C4-2B (cell line): ENCODE results near the gene MEGF8.
"Not testable (repeated sequence)": the region's sequence is repeated elsewhere in the genome, so short reads cannot be mapped to it uniquely, and the experiment has no call there.

ENCODE experiments used
- H3K27ac ChIP-seq: fragments of 450-650 bp; 2 replicates; pipeline ENCODE4 v1.5.1; 2017
- ZFX ChIP-seq: fragments of 450-650 bp; IDR thresholded peaks from 2 replicates; pipeline ENCODE4 v1.6.1; 2017
- TF ChIP-seq, protein P1 (sequence below): fragments of 450-650 bp; conservative IDR thresholded peaks from 2 replicates; pipeline ENCODE4 v1.5.1; 2017; ENCODE audit warnings: mild to moderate bottlenecking

The MEGF8 gene

DNA sequence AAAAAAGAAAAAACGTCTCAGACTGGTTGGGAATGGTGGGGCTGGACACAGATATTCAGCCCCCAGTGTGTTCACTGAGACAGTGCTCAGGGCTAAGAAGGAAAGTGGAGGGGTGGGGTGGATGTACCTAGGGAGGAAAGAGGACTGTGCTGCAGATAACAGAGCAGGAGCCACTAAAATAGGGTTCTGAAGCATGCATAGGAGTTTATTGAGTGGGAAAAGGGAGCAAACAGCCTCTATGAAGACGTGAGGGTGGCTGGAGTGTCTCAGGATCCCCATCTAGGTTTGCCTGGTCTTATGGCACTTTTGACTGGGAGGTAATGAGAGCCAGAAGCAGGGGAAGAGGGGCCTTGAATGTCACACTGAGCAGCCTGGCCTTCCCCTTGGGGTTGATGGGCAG lies 3.4 kb downstream of the MEGF8 start:
- TF ChIP-seq, protein P1, sequence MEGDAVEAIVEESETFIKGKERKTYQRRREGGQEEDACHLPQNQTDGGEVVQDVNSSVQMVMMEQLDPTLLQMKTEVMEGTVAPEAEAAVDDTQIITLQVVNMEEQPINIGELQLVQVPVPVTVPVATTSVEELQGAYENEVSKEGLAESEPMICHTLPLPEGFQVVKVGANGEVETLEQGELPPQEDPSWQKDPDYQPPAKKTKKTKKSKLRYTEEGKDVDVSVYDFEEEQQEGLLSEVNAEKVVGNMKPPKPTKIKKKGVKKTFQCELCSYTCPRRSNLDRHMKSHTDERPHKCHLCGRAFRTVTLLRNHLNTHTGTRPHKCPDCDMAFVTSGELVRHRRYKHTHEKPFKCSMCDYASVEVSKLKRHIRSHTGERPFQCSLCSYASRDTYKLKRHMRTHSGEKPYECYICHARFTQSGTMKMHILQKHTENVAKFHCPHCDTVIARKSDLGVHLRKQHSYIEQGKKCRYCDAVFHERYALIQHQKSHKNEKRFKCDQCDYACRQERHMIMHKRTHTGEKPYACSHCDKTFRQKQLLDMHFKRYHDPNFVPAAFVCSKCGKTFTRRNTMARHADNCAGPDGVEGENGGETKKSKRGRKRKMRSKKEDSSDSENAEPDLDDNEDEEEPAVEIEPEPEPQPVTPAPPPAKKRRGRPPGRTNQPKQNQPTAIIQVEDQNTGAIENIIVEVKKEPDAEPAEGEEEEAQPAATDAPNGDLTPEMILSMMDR, result no peak
- TF ChIP-seq ZFX, result no peak
- H3K27ac ChIP-seq, result no peak overlapping the region

DNA sequence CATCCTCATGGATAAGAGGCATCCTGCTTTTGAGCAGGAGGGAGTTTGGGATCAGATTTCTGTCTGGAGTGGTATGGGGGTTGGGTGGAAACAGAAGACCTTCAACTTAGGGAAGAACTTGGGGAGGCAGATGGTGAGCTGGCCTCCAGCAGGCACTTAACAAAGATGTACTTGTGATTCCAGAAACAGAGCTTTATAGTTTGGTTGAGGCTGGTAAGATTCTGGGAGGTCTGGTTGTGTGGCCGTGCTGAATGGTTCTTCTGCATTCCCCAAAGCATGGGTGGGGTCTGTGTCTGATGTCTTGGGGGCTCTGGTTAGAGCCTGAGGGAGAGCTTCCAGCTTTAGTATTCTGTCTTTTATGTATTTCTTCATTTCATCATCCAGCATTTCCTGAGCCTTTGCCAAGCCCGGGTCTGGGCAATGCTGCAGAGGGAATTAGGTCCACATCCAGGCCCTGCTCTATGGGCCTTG lies 4.8 kb downstream of the MEGF8 start:
- TF ChIP-seq, protein P1, result no peak
- TF ChIP-seq ZFX, result no peak

DNA sequence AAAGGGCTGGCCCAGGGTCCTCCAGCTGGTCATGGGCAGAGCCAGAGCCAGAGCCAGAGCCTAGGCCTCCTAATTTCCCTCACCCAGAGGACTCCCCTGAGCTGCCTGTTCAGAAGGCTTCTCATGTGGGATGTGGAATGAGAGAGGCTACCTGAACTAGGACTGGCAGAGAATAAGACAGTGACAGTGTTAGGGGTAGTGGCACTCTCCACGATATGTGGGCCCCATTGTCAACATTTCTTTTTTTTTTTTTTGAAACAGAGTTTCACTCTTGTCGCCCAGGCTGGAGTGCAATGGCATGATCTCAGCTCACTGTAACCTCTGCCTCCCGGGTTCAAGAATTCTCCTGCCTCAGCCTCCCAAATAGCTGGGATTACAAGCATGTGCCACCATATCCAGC lies 5.9 kb downstream of the MEGF8 start:
- H3K27ac ChIP-seq, result not testable (repeated sequence)

More for the DNA sequence above, 4.8 kb downstream of the MEGF8 start:
- H3K27ac ChIP-seq, result no peak overlapping the region

DNA sequence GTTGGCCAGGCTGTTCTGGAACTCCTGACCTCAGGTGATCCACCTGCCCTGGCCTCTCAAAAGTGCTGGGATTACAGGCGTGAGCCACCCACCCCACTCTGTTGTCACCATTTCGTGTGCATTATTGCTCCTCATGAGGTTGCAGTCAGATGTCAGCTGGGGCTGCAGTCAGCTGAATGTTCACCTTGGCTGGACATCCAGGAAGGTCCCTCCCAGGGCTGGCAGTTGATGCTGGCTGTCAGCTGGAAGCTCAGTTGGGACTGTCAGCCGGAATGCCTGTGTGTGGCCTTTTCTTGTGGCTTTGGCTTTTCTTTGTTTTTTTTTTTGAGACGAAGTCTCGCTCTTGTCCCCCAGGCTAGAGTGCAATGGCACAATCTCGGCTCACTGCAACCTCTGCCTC lies 6.6 kb downstream of the MEGF8 start:
- TF ChIP-seq, protein P1, result no peak
- no peak for TF ChIP-seq ZFX
- no peak overlapping the region for H3K27ac ChIP-seq

DNA sequence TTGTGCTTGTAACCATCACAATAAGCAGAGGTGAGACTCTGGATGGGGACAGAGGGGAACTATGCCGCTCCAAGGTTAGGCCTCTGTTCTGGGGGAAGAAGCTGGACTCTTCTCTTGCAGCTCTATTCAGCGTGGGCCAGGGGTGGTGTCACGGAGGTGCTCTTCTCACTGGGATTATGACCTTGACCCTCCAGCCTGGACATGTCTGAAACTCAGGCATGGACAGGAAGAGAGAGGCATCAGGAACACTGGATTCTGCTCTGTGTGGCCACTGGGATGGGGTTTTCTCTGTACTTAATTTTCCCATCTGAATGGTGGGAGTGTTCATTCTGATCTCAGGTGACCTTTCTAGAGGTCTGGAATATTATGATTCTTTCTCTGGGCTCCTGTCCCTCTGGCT lies 7.6 kb downstream of the MEGF8 start:
- TF ChIP-seq, protein P1, result no peak
- no peak for TF ChIP-seq ZFX
- H3K27ac ChIP-seq, result no peak overlapping the region

DNA sequence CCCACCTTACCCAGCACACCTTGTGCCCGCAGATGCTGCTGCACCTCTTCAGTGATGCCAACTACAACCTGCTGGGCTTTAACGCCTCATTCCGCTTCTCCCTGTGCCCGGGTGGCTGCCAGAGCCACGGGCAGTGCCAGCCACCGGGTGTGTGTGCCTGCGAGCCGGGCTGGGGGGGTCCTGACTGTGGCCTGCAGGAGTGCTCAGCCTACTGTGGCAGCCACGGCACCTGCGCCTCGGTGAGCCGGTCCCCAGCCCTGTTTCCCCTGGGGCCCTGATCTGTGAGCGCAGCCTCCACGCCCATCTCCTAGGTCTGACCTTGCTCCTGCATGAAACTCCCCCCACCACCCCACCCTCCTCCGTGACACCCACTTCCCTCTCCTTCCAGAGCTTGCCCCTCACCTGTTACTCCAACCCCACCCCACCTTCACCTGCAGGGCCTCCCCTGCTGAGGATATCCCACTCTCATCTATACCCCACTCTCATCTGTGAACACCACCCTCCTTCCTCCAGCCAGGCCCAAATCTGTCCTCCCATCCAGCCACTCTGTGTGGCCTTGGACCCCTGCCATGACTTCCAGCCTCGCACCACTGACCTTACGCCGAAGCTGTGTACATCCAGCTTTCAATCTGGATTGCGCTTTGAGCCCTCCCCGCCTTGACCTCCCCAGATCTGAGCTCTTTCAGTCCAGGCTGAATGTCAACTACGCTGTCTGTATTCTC lies 8.7 kb downstream of the MEGF8 start:
- TF ChIP-seq, protein P1, result no peak
- no peak for TF ChIP-seq ZFX

DNA sequence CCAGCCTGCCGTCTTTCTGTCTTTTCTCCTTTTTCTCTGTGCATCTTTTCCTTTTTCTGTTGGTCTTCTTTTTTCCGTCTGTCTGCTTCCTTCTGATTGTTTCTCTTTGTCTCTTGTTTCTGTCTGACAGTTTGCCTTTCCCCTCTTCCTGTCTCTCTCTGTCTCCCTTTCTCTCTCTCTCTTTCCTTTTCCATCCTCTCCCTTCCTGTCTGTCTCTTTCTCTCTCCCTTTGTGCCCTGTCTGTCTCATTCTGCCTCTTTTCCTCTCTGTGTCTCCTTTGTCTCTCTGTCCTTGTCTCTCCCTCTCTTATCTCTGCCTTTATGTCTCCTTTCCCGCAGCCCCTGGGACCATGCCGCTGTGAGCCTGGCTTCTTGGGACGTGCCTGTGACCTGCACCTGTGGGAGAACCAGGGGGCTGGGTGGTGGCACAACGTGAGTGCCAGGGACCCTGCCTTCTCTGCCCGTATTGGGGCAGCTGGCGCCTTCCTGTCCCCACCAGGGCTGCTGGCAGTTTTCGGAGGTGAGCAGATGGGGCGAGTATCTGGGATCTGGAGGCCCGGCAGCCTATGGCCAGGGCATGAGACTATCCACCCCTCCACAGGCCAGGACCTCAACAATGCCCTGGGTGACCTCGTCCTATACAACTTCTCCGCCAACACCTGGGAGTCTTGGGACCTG lies 9.4 kb downstream of the MEGF8 start:
- TF ChIP-seq ZFX, result no peak
- TF ChIP-seq, protein P1, result no peak

More for the DNA sequence above, 8.7 kb downstream of the MEGF8 start:
- no peak overlapping the region for H3K27ac ChIP-seq

More for the DNA sequence above, 9.4 kb downstream of the MEGF8 start:
- H3K27ac ChIP-seq, result no peak overlapping the region
